HFF-Myc (cell line): Measurements from ENCODE around the gene DTWD2.
"Not testable (repeated sequence)": the region's sequence is repeated elsewhere in the genome, so short reads cannot be mapped to it uniquely, and the experiment has no call there.

ENCODE experiments used
- DNase-seq: peaks from one replicate; pipeline ENCODE4 v3.0.0-alpha.2; 2011; ENCODE audit warnings: low read depth; ENCODE audit errors: extremely low read depth
- H3K4me3 ChIP-seq: replicated peaks from 2 replicates; pipeline ENCODE4 v1.5.1; 2011; ENCODE audit warnings: low read depth, mild to moderate bottlenecking, control low read depth, low read length
- CTCF ChIP-seq: IDR thresholded peaks from 2 replicates; pipeline ENCODE4 v1.5.1; 2012; ENCODE audit warnings: mild to moderate bottlenecking, low read depth, low read length, control low read depth; ENCODE audit errors: missing control alignments

Gene DTWD2

DNA sequence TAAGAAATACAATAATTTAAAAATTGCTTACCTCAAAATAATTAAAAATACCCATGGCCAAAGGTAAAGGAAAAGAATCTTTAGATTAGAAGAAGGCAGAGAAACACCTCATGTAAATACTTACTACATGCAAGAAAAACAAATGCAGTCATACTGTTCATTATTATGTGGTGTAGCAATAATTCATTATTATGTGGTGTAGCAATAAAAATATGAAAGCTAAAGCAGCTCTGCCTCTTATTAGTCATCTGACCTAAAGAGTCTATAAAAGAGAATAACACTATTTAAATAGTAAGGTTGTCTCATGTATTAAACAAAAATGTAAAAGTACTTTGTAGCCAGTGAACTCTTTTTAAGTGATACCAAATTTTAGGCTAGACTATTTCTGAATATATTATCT is 6.6 kb downstream of the DTWD2 start:
- no peak overlapping the region for H3K4me3 ChIP-seq
- no peak for TF ChIP-seq CTCF
- no peak for DNase-seq

- DNase-seq: no peak
- TF ChIP-seq CTCF: no peak
- H3K4me3 ChIP-seq: no peak overlapping the region
Observed at GRCh38 chr5:118980438-118980837, 7.9 kb downstream of the DTWD2 start.

DNA sequence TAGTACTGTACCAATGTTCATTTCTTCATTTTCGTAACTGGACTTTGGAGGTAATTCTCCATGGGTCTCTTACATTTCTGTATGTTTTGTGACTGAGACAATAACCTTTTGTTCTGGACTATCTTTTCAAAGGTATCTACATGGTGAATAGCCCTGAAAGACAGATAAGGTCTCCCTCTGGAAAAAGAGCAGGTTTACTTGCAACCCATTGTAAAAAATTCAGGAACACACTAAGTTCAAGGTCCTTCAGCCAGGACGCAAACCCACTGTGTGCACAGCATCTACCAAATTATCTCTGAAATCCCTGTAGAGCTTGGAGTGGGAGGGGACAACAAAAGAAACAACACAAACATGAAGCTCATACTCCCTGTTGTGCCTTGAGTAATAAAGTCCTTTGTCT is 8.3 kb downstream of the DTWD2 start:
- H3K4me3 ChIP-seq: no peak overlapping the region
- TF ChIP-seq CTCF: no peak
- no peak for DNase-seq

DNA sequence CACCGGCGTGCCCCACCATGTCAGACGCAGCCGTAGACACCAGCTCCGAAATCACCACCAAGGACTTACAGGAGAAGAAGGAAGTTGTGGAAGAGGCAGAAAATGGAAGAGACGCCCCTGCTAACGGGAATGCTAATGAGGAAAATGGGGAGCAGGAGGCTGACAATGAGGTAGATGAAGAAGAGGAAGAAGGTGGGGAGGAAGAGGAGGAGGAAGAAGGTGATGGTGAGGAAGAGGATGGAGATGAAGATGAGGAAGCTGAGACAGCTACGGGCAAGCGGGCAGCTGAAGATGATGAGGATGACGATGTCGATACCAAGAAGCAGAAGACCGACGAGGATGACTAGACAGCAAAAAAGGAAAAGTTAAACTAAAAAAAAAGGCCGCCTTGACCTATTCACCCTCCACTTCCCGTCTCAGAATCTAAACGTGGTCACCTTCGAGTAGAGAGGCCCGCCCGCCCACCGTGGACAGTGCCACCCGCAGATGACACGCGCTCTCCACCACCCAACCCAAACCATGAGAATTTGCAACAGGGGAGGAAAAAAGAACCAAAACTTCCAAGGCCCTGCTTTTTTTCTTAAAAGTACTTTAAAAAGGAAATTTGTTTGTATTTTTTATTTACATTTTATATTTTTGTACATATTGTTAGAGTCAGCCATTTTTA is 14.4 kb downstream of the DTWD2 start:
- not testable (repeated sequence) for DNase-seq, H3K4me3 ChIP-seq

DNA sequence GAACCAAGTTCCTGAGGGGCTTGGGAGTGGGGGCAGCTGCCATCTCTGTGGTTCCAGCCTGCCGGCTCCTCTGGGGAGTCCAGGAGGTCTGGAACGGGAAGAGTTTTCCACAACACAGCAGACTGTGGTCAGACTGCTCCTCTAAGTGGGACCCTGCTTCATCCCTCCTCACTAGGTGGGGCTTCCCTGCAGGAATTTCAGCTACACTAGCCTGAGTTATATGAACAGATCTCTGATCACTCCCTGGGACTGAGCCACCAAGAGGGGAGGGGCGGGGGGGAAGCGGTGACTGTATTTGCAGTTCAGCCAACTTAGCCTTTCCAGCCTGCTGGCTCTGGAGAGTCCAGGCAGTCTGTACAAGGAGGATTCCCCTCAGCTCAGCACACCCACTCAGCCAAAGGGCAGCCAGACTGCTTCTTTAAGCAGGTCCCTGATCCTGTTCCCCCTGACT is 19.4 kb downstream of the DTWD2 start:
- no peak overlapping the region for H3K4me3 ChIP-seq
- DNase-seq: no peak

DNA sequence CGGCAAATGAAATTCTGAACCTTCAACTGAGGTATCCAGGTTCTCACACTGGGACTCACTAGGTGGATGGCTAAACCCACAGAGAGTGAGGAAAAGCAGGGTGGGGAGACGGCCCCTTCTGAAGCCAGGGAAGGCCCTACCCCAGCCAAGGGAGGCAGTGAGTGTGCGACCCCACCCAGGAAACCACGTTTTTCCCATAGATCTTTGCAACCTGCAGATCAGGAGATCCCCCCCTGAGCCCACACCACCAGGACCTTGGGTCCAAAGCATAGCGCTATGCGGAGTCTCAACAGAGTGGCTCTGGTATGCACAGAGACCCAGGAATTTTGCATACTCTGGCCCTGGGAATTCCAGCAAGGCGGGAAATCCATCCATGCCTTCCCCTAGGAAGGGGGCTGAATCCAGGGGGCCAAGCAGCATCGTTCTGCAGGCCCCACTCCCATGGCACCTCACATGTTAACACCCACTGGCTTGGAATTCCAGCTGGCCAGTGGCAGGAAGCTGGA is 19.9 kb downstream of the DTWD2 start:
- TF ChIP-seq CTCF: no peak
- H3K4me3 ChIP-seq: no peak overlapping the region
- no peak for DNase-seq

More for the DNA sequence above, 19.4 kb downstream of the DTWD2 start:
- no peak for TF ChIP-seq CTCF

- DNase-seq: no peak
- no peak for TF ChIP-seq CTCF
- H3K4me3 ChIP-seq: no peak overlapping the region
Observed at GRCh38 chr5:118967059-118967508, 21.3 kb downstream of the DTWD2 start.
